Motor neuron (in vitro differentiated cells): Measurements from ENCODE around the gene CLIC3. TPM values are rescaled to one million over a fixed set of nuclear protein-coding genes. Genes with fewer than 3 reads are reported as not detected.

Source experiments
- ATAC-seq, 8 experiments: fragments of 200-7000 bp; cut with Tn5 transposase; replicated peaks in 6 of 8; 2 replicates each; pipeline ENCODE4 v1.8.0; 2021; ENCODE audit warnings: mild to moderate bottlenecking in 8 of 8, moderate library complexity in 8 of 8
- H3K27ac ChIP-seq, 2 donors: fragments of 250-450 bp; sonication (Bioruptor Pico); 2 replicates each; pipeline ENCODE4 v1.9.0; 2021; ENCODE audit warnings: antibody characterized with exemption in 2 of 2, mild to moderate bottlenecking in 2 of 2, moderate library complexity in 1 of 2
- H3K4me1 ChIP-seq, 2 donors: fragments of 250-450 bp; sonication (Bioruptor Pico); replicated peaks in 1 of 2; 2 replicates each; pipeline ENCODE4 v1.6.1; 2021; ENCODE audit warnings: antibody characterized with exemption in 2 of 2, mild to moderate bottlenecking in 2 of 2, moderate library complexity in 1 of 2
- H3K4me3 ChIP-seq, 5 donors: fragments of 250-450 bp; sonication (Bioruptor Pico); 2 replicates each; pipeline ENCODE4 v1.9.0; 2021; ENCODE audit warnings: antibody characterized with exemption in 5 of 5, mild to moderate bottlenecking in 5 of 5, moderate library complexity in 4 of 5
- WGBS, 10 experiments: fragments of 450-650 bp; shearing (Covaris generic); methylation state at CpG; one replicate each; pipeline ENCODE4 v1.0.0; 2022; 5-methylcytosine and 5-hydroxymethylcytosine counted together
- in situ Hi-C, 9 experiments: fragments of 400-800 bp; cut with MboI; loops; one replicate each; pipeline ENCODE4 v1.15.0; 2021; ENCODE audit warnings: low sequenced_read_pairs in 9 of 9, low pct_unique_long_range_greater_than_20kb in 2 of 9; ENCODE audit not compliant: unreplicated experiment in 9 of 9
- total RNA-seq, 8 experiments: library from RNA; unstranded; fragments of 300-600 nt; gene quantifications; 2 replicates each; pipeline versions ENCODE4 v1.2.3 to v1.2.4, GENCODE V29; 2022

The CLIC3 gene
- total RNA-seq, 8 experiments from 2014 or later = 0.29 to 8.3 (median 0.47) TPM; not detected in 4

- in situ Hi-C loops = no loop called here
- 53 to 88% (median 80%) methylated on average over 1 to 10 of the region's 20 CpGs; no CpG with 5 or more reads in 3 of the 10 experiments for WGBS, 10 experiments
- Histone ChIP-seq H3K27ac (no peak overlapping the region), H3K4me3 (no peak overlapping the region), H3K4me1 (no peaks in the 10 kb centered on the region)
- ATAC-seq = no peak
Measured at GRCh38 chr9:137001857-137002645, 5.7 kb upstream of the CLIC3 start.

- peaks cover 0 to 9% of the 10 kb centered on the region in 2 donors for H3K4me1 ChIP-seq
- H3K4me3 ChIP-seq = no peak overlapping the region
- no peak overlapping the region for H3K27ac ChIP-seq
- 20 to 100% (median 77%) methylated on average over 1 to 4 of the region's 10 CpGs; no CpG with 5 or more reads in 4 of the 10 experiments for WGBS, 10 experiments
- in situ Hi-C loops = no loop called here
- ATAC-seq = no peak
Measured at GRCh38 chr9:137000177-137000930, 4.0 kb upstream of the CLIC3 start.

- Histone ChIP-seq H3K4me1 (peaks cover 5 to 12% of the 10 kb centered on the region in 2 donors), H3K4me3 (no peak overlapping the region), H3K27ac (no peak overlapping the region)
- WGBS, 10 experiments = 59 to 100% (median 89%) methylated on average over 1 to 5 of the region's 18 CpGs; no CpG with 5 or more reads in 5 of the 10 experiments
- ATAC-seq = no peak
- in situ Hi-C loops = no loop called here
Measured at GRCh38 chr9:136997830-136998234, 1.5 kb upstream of the CLIC3 start.

- Histone ChIP-seq H3K4me3 (no peak overlapping the region), H3K27ac (no peak overlapping the region), H3K4me1 (peaks cover 5 to 12% of the 10 kb centered on the region in 2 donors)
- in situ Hi-C loops = no loop called here
- ATAC-seq = no peak
- WGBS, 10 experiments = 70 to 95% (median 80%) methylated on average over 1 to 5 of the region's 10 CpGs; no CpG with 5 or more reads in 5 of the 10 experiments
Measured at GRCh38 chr9:136997371-136997770, 1.0 kb upstream of the CLIC3 start.

GRCh38 chr9:136995772-136996311 is 526 bp downstream of the CLIC3 start:
- in situ Hi-C loops = no loop called here
- WGBS, 10 experiments = no CpG with 5 or more reads among the region's 12 CpGs
- H3K4me1 ChIP-seq = peaks cover 5 to 12% of the 10 kb centered on the region in 2 donors
- no peak overlapping the region for H3K27ac ChIP-seq
- peak in 2 of 8 experiments; percentile 3 to 5 for ATAC-seq
- no peak overlapping the region for H3K4me3 ChIP-seq

- H3K4me3 ChIP-seq = no peak overlapping the region
- no peak for ATAC-seq
- in situ Hi-C loops = no loop called here
- peaks cover 5 to 12% of the 10 kb centered on the region in 2 donors for H3K4me1 ChIP-seq
- no peak overlapping the region for H3K27ac ChIP-seq
- no CpG with 5 or more reads among the region's 30 CpGs for WGBS, 10 experiments
Measured at GRCh38 chr9:136995362-136995761, 1.0 kb downstream of the CLIC3 start.

- in situ Hi-C loops = no loop called here
- no peak overlapping the region for H3K27ac ChIP-seq
- no CpG with 5 or more reads among the region's 40 CpGs for WGBS, 10 experiments
- no peak for ATAC-seq
- no peak overlapping the region for H3K4me3 ChIP-seq
- H3K4me1 ChIP-seq = peaks cover 5 to 12% of the 10 kb centered on the region in 2 donors
Measured at GRCh38 chr9:136994888-136995230, 1.5 kb downstream of the CLIC3 start.

GRCh38 chr9:136994180-136994887 is 2.0 kb downstream of the CLIC3 start:
- Histone ChIP-seq H3K4me3 (no peak overlapping the region), H3K4me1 (peaks cover 5 to 12% of the 10 kb centered on the region in 2 donors), H3K27ac (no peak overlapping the region)
- no peak for ATAC-seq
- in situ Hi-C loops = no loop called here
- WGBS, 10 experiments = no CpG with 5 or more reads among the region's 54 CpGs

GRCh38 chr9:136992819-136993369 is 3.5 kb downstream of the CLIC3 start:
- ATAC-seq = no peak
- peak overlapping the region in 1 of 2 donors; percentile 61 for H3K27ac ChIP-seq
- in situ Hi-C loops = no loop called here
- peaks cover 5 to 12% of the 10 kb centered on the region in 2 donors for H3K4me1 ChIP-seq
- peak overlapping the region; percentile 57 to 87 (median 78) for H3K4me3 ChIP-seq
- 0 to 8% (median 0%) methylated on average over 1 to 5 of the region's 18 CpGs; no CpG with 5 or more reads in 7 of the 10 experiments for WGBS, 10 experiments

- 0% methylated on average over 3 to 10 of the region's 92 CpGs; no CpG with 5 or more reads in 8 of the 10 experiments for WGBS, 10 experiments
- peak; percentile 76 to 94 (median 90) for ATAC-seq
- peak within 1 kb of the TSS; percentile 19 to 61 for H3K27ac ChIP-seq
- H3K4me3 ChIP-seq = peak within 1 kb of the TSS; percentile 57 to 87 (median 78)
- in situ Hi-C loops = no loop called here
- peaks cover 5 to 12% of the 10 kb centered on the region in 2 donors for H3K4me1 ChIP-seq
Measured at GRCh38 chr9:136991993-136992818, 4.2 kb downstream of the CLIC3 start, which contains the start of gene PAXX. TSS of gene PAXX (plus strand) at chr9:136992422. CDS start at chr9:136992444, 22 bp downstream.

GRCh38 chr9:136990242-136990911 is 6.0 kb downstream of the CLIC3 start:
- in situ Hi-C loops = no loop called here
- ATAC-seq = no peak
- Histone ChIP-seq H3K4me1 (peaks cover 4 to 8% of the 10 kb centered on the region in 2 donors), H3K4me3 (no peak overlapping the region), H3K27ac (no peak overlapping the region)
- WGBS, 10 experiments = 34 to 100% (median 70%) methylated on average over 1 to 4 of the region's 10 CpGs; no CpG with 5 or more reads in 3 of the 10 experiments
